HEK293 (cell line): ENCODE results near the gene NKPD1.

ENCODE experiments used
- CTCF ChIA-PET: fragments of 350-600 bp; formaldehyde crosslinking; extraction: SDS; loops from one replicate; lab custom pipeline; 2021; ENCODE audit warnings: antibody characterized with exemption; lab: Yijun Ruan, JAX
- POLR2A ChIA-PET: fragments of 300-600 bp; formaldehyde crosslinking; extraction: SDS; loops from one replicate; lab custom pipeline; 2020; ENCODE audit warnings: antibody characterized with exemption, inconsistent platforms; lab: Yijun Ruan, JAX
- H3K27ac ChIP-seq: fragments of 200-500 bp; sonication (Bioruptor generic); 2 replicates; pipeline ENCODE4 v1.5.1; 2014; ENCODE audit warnings: low read depth, low read length, control low read depth, inconsistent platforms; ENCODE audit errors: extremely low read depth
- H3K36me3 ChIP-seq, 2 experiments: fragments of 200-500 bp in 1 of 2; sonication (Bioruptor generic) in 1 of 2; 1 replicate in 1 of 2; 2 replicates in 1 of 2; pipeline ENCODE4 v1.5.1; 2014 to 2017; ENCODE audit warnings: inconsistent platforms in 2 of 2, low read length in 2 of 2; ENCODE audit not compliant: control insufficient read depth in 2 of 2, insufficient read depth in 1 of 2
- H3K4me1 ChIP-seq: fragments of 200-500 bp; sonication (Bioruptor generic); 2 replicates; pipeline ENCODE4 v1.5.1; 2014; ENCODE audit warnings: mild to moderate bottlenecking, low read length, inconsistent platforms; ENCODE audit not compliant: control insufficient read depth, insufficient read depth
- H3K4me3 ChIP-seq: 2 replicates; pipeline ENCODE4 v1.5.1; 2011; ENCODE audit warnings: low read depth, mild to moderate bottlenecking, control low read depth, low read length, moderate library complexity
- H3K9me3 ChIP-seq: fragments of 200-500 bp; sonication (Bioruptor generic); 2 replicates; pipeline ENCODE4 v1.5.1; 2014; ENCODE audit warnings: low read depth, low read length, inconsistent platforms; ENCODE audit not compliant: control insufficient read depth, insufficient read depth
- GFI1B ChIP-seq: fragments of 450-650 bp; formaldehyde crosslinking; IDR thresholded peaks from 2 replicates; pipeline ENCODE4 v1.5.1; 2016; ENCODE audit warnings: missing biosample characterization, missing genetic modification characterization
- KLF10 ChIP-seq: fragments of 450-650 bp; IDR thresholded peaks from 2 replicates; pipeline ENCODE4 v1.5.1; 2018; ENCODE audit warnings: missing biosample characterization, mild to moderate bottlenecking, missing genetic modification characterization
- PATZ1 ChIP-seq: fragments of 450-650 bp; formaldehyde crosslinking; IDR thresholded peaks from 2 replicates; pipeline ENCODE4 v1.5.1; 2016; ENCODE audit warnings: missing biosample characterization, missing genetic modification characterization
- PBX3 ChIP-seq: sonication (generic); formaldehyde crosslinking; IDR thresholded peaks from 2 replicates; pipeline ENCODE4 v1.8.1; 2022; ENCODE audit warnings: mild to moderate bottlenecking, moderate library complexity, missing genetic modification reagents
- TCF7L2 ChIP-seq: IDR thresholded peaks from 2 replicates; pipeline ENCODE4 v1.6.1; 2011; ENCODE audit warnings: low read depth, mild to moderate bottlenecking, inconsistent platforms, low read length, moderate library complexity, borderline replicate concordance
- TSHZ1 ChIP-seq: fragments of 450-650 bp; formaldehyde crosslinking; IDR thresholded peaks from 2 replicates; pipeline ENCODE4 v1.5.1; 2016; ENCODE audit warnings: missing biosample characterization, missing genetic modification characterization, borderline replicate concordance
- YY1 ChIP-seq: fragments of 450-650 bp; formaldehyde crosslinking; IDR thresholded peaks from 2 replicates; pipeline ENCODE4 v1.5.1; 2018; ENCODE audit warnings: missing biosample characterization, missing genetic modification characterization
- ZBTB17 ChIP-seq: fragments of 450-650 bp; formaldehyde crosslinking; IDR thresholded peaks from 2 replicates; pipeline ENCODE4 v1.5.1; 2016; ENCODE audit warnings: missing biosample characterization, missing genetic modification characterization
- ZNF146 ChIP-seq: fragments of 450-650 bp; formaldehyde crosslinking; IDR thresholded peaks from 2 replicates; pipeline ENCODE4 v1.5.1; 2016; ENCODE audit warnings: missing biosample characterization, missing genetic modification characterization
- ZNF148 ChIP-seq: fragments of 450-650 bp; formaldehyde crosslinking; IDR thresholded peaks from 2 replicates; pipeline ENCODE4 v1.5.0; 2017; ENCODE audit warnings: missing biosample characterization, missing genetic modification characterization, borderline replicate concordance
- ZNF155 ChIP-seq: fragments of 450-650 bp; formaldehyde crosslinking; IDR thresholded peaks from 2 replicates; pipeline ENCODE4 v1.5.1; 2016; ENCODE audit warnings: missing biosample characterization, missing genetic modification characterization
- ZNF211 ChIP-seq: fragments of 450-650 bp; formaldehyde crosslinking; IDR thresholded peaks from 2 replicates; pipeline ENCODE4 v1.5.1; 2016; ENCODE audit warnings: low read depth, missing biosample characterization, missing genetic modification characterization
- ZNF302 ChIP-seq: fragments of 450-650 bp; formaldehyde crosslinking; IDR thresholded peaks from 2 replicates; pipeline ENCODE4 v1.5.1; 2016; ENCODE audit warnings: missing biosample characterization, missing genetic modification characterization, low read depth
- ZNF416 ChIP-seq: fragments of 450-650 bp; formaldehyde crosslinking; IDR thresholded peaks from 2 replicates; pipeline ENCODE4 v1.5.1; 2016; ENCODE audit warnings: missing biosample characterization, missing genetic modification characterization
- ZNF529 ChIP-seq: fragments of 450-650 bp; formaldehyde crosslinking; IDR thresholded peaks from 2 replicates; pipeline ENCODE4 v1.5.1; 2017; ENCODE audit warnings: missing genetic modification characterization, missing biosample characterization; ENCODE audit not compliant: insufficient replicate concordance
- ZNF76 ChIP-seq: fragments of 450-650 bp; formaldehyde crosslinking; IDR thresholded peaks from 2 replicates; pipeline ENCODE4; 2016; ENCODE audit warnings: low read depth, missing biosample characterization, missing genetic modification characterization, borderline replicate concordance
- ZNF792 ChIP-seq: fragments of 450-650 bp; formaldehyde crosslinking; IDR thresholded peaks from 2 replicates; pipeline ENCODE4 v1.5.1; 2016; ENCODE audit warnings: missing biosample characterization, missing genetic modification characterization
- ZNF843 ChIP-seq: fragments of 450-650 bp; formaldehyde crosslinking; IDR thresholded peaks from 2 replicates; pipeline ENCODE4 v1.5.1; 2016; ENCODE audit warnings: missing biosample characterization, missing genetic modification characterization
- ZSCAN5A ChIP-seq: fragments of 450-650 bp; formaldehyde crosslinking; IDR thresholded peaks from 2 replicates; pipeline ENCODE4 v1.5.1; 2016; ENCODE audit warnings: missing biosample characterization, missing genetic modification characterization
- TF ChIP-seq, protein P1 (sequence below): fragments of 450-650 bp; formaldehyde crosslinking; IDR thresholded peaks from 2 replicates; pipeline ENCODE4 v1.5.1; 2016; ENCODE audit warnings: missing biosample characterization, missing genetic modification characterization
- TF ChIP-seq, protein P2 (sequence below): fragments of 450-650 bp; formaldehyde crosslinking; IDR thresholded peaks from 2 replicates; pipeline ENCODE4 v1.5.1; 2016; ENCODE audit warnings: missing biosample characterization, missing genetic modification characterization

NKPD1 gene

DNA sequence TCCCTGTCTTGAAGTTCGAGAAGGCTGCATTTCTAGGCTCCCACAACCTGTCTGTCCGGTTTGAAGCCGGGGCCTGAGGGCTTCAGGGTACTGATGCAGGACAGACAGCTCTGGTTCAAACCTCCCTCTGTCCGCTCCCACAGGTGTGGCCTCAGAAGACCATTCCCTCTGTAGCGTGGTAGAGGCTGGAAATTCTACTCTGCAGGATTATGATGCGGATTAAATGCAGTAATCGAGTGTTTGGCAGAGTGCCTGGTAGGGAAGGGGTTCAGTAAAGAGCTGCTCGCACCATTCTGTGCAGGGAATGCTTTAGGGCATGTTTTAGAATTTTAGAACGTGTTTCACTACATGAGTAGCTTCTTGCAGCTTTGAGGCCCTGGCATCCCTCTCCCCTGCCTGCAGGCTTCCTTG is 37.3 kb downstream of the NKPD1 start:
- Histone ChIP-seq H3K9me3 (no peaks in the 10 kb centered on the region), H3K36me3 (no peaks in the 10 kb centered on the region; a peak in 1 of 3 replicates), H3K27ac (peak overlapping the region; percentile 22; the same call in 1 of the 2 replicates), H3K4me1 (peaks cover 8% of the 10 kb centered on the region), H3K4me3 (no peak overlapping the region)
- ChIA-PET CTCF (interaction anchor here (0.7 to 4.2 kb wide), 3 partner anchors 13 to 64 kb away, joined by 3 to 30 read pairs (median 5); partner anchors contain the start of gene PPP1R37), POLR2A (interaction anchor here (0.9 to 3.2 kb wide), 2 partner anchors 20 to 31 kb away, joined by 3 to 13 read pairs; partner anchors contain the start of gene PPP1R37)
- TF ChIP-seq ZNF148 (tag by site-specific recombination) = no peak
- TF ChIP-seq TCF7L2 = no peak
- no peak for TF ChIP-seq TSHZ1
- TF ChIP-seq YY1 (tag by site-specific recombination) = no peak
- TF ChIP-seq ZNF211 (tag by site-specific recombination) = no peak
- TF ChIP-seq GFI1B (tag by site-specific recombination) = no peak
- TF ChIP-seq, protein P1, sequence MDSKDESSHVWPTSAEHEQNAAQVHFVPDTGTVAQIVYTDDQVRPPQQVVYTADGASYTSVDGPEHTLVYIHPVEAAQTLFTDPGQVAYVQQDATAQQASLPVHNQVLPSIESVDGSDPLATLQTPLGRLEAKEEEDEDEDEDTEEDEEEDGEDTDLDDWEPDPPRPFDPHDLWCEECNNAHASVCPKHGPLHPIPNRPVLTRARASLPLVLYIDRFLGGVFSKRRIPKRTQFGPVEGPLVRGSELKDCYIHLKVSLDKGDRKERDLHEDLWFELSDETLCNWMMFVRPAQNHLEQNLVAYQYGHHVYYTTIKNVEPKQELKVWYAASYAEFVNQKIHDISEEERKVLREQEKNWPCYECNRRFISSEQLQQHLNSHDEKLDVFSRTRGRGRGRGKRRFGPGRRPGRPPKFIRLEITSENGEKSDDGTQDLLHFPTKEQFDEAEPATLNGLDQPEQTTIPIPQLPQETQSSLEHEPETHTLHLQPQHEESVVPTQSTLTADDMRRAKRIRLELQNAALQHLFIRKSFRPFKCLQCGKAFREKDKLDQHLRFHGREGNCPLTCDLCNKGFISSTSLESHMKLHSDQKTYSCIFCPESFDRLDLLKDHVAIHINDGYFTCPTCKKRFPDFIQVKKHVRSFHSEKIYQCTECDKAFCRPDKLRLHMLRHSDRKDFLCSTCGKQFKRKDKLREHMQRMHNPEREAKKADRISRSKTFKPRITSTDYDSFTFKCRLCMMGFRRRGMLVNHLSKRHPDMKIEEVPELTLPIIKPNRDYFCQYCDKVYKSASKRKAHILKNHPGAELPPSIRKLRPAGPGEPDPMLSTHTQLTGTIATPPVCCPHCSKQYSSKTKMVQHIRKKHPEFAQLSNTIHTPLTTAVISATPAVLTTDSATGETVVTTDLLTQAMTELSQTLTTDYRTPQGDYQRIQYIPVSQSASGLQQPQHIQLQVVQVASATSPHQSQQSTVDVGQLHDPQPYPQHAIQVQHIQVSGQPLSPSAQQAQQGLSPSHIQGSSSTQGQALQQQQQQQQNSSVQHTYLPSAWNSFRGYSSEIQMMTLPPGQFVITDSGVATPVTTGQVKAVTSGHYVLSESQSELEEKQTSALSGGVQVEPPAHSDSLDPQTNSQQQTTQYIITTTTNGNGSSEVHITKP (tag by site-specific recombination) = peak; percentile 51; the same call in 1 of the 2 replicates
- no peak for TF ChIP-seq ZNF416
- TF ChIP-seq PBX3 (CRISPR knock-in tag) = no peak
- no peak for TF ChIP-seq ZNF302 (tag by site-specific recombination)
- TF ChIP-seq PATZ1 (tag by site-specific recombination) = no peak
- no peak for TF ChIP-seq ZNF76 (tag by site-specific recombination)
- TF ChIP-seq ZNF843 (tag by site-specific recombination) = no peak
- TF ChIP-seq, protein P2, sequence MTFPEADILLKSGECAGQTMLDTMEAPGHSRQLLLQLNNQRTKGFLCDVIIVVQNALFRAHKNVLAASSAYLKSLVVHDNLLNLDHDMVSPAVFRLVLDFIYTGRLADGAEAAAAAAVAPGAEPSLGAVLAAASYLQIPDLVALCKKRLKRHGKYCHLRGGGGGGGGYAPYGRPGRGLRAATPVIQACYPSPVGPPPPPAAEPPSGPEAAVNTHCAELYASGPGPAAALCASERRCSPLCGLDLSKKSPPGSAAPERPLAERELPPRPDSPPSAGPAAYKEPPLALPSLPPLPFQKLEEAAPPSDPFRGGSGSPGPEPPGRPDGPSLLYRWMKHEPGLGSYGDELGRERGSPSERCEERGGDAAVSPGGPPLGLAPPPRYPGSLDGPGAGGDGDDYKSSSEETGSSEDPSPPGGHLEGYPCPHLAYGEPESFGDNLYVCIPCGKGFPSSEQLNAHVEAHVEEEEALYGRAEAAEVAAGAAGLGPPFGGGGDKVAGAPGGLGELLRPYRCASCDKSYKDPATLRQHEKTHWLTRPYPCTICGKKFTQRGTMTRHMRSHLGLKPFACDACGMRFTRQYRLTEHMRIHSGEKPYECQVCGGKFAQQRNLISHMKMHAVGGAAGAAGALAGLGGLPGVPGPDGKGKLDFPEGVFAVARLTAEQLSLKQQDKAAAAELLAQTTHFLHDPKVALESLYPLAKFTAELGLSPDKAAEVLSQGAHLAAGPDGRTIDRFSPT (tag by site-specific recombination) = no peak
- TF ChIP-seq ZNF155 (tag by site-specific recombination) = no peak
- TF ChIP-seq ZNF146 (tag by site-specific recombination) = no peak
- no peak for TF ChIP-seq KLF10 (tag by site-specific recombination)
- no peak for TF ChIP-seq ZNF529 (tag by site-specific recombination)
- no peak for TF ChIP-seq ZSCAN5A (tag by site-specific recombination)
- no peak for TF ChIP-seq ZNF792 (tag by site-specific recombination)
- TF ChIP-seq ZBTB17 (tag by site-specific recombination) = 0 out of 2 replicates have a peak, but pooled peaks have one; percentile 33
